HEK293T (cell line): ENCODE data around the gene PSMD6.

ENCODE experiments used
- BHLHE40 ChIP-seq: fragments of 450-650 bp; IDR thresholded peaks from 2 replicates; pipeline ENCODE4 v1.6.1; 2016; ENCODE audit warnings: mild to moderate bottlenecking, moderate library complexity, borderline replicate concordance
- FOXK2 ChIP-seq: fragments of 450-650 bp; IDR thresholded peaks from 2 replicates; pipeline ENCODE4 v1.6.1; 2016; ENCODE audit warnings: mild to moderate bottlenecking
- PKNOX1 ChIP-seq: fragments of 450-650 bp; IDR thresholded peaks from 2 replicates; pipeline ENCODE4 v1.6.1; 2016

DNA sequence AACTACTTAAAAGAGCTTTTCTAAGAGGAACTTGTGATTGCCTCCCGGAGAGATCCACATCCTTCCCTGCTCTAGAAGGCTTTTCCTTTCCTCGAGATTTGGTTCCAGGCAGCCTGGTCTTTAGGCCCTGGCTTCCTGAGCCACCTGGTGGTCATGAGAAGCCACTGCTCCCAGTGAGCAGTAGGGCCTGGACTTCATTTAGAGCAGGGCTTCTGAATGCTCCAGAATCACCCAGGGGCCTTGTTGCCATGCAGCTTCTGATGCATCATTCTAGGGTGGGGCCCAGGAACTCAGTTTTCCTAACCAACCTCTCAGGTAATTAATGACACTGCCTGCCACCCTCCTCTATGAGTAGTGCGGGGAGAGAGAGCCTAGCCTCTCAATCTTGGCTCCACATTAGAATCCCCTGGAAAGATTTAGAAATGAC is 29.6 kb downstream of the PSMD6 start:
- TF ChIP-seq BHLHE40: no peak
- no peak for TF ChIP-seq PKNOX1
- TF ChIP-seq FOXK2: no peak
